Colon (tissue), 2 donors: ENCODE results near the gene CYSTM1.

ENCODE experiments used
- FAIRE-seq: peaks from 2 replicates; lab custom pipeline; 2012; peaks lifted over from hg19 to GRCh38; lab: Jason Lieb, UNC
- donor health status: control.
- donor health status: control.

Gene CYSTM1

DNA sequence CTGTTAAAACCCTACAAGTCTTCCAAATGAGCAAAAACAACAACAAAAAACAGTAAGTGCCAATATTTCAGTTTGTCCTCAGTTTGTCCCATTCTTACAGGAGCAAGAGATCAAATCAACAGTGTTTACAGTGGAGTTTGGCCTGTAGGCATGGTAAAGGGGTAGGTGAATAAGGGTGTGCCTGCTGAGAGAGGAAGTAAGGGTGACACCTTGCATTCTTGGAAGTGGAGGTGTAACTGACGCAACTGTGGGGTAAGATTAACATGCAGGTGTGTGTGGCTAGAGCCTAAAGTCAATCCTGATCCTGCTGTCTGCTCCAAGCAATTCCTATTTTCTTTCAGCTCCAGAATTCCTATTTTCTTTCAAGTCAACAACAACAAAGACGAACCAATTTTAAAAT lies 84.5 kb downstream of the CYSTM1 start:
- no peak for FAIRE-seq

DNA sequence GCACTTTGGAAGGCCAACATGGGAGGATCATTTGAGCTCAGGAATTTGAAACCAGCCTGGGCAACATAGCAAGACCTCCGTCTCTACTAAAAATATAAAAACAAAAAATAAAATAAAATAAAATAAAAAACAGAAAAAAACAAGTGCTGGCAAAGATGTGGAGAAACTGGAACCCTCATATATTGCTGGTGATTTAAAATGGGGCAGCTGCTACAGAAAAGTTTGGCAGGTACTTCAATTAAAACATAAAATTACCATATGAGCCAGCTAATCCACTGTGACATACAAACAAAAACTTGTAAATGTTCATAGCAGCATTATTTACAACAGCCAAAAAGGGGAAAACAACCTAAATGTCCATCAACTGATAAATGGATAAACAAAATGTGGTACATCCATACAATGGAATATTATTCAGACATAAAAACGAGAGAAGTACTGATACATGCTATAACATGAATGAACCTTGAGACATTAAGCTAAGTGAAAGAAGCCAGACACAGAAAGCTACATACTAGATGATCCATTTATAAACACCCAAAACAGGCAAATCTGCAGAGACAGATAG lies 85.2 kb downstream of the CYSTM1 start:
- no peak for FAIRE-seq

DNA sequence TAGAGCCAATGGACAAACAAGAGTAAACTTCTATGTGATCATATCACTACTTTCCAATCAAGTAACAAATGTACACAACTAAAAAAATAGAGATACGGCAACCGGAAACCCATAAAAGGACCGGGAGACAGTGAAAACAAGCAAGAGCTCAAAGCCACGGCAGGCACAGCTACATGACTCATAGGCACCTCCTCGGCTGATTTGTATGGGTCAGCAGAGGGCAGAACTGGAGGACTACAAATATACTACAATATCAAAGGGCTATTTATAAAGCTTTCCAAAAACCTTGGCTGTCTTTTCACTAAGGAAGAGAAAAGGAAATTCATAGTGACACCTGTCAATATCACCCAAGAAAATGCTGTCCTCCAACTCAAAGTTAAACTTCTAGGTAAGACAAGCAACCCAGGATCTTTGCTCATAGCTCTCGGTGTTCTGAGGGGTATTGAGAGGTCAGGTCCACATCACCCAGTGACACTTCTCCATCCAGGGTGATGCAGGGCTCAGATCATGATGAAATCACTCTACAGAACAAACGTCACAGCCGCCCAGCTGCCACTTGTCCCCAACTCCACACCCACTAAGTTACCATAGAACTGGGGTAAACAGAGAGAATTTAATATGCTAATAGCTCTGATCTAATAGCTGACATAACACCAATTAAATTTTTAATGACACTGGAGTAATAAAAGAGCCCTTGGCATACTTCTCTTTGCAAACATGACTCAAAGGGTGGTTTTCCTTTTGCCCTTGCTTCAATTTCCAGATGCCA lies 86.6 kb downstream of the CYSTM1 start:
- peak; percentile 14 for FAIRE-seq

DNA sequence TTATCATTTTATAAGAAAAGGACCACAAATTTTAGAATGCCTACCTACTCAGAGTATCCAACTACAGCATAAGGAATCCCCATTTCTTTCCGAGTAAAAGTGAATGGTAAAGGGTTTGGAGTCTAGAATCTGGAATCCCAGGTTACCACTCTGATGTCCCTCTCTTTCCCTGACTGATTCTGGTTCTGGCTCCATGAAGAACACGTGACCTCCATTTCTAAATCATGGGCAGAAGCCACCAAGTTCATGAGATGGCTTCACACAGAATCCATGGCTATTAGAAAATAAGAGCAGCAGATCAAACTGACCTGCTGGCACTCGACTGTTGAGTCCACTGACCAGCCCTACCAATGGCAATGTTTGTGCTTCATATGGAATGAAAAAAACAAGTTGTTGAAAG lies 87.2 kb downstream of the CYSTM1 start:
- FAIRE-seq, result no peak

DNA sequence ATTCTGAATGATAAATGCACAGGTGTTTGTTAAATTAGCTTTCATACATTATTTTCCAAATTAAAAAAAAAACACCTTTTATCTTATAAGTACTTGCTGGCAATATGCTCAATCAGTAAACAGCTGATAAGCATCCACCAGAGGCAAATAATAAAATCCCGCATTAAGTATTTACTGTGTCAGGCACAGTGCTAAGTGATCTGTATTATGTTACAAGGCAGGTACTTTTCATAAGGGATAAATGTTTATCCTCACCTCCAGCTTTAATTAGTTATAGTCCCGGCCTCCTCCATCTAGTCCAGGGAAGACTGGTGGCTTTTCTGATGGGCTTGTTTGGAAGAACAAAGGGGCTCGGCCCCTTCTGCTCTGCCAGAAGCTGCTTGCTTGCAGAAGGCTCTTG lies 87.9 kb downstream of the CYSTM1 start:
- FAIRE-seq, result no peak

DNA sequence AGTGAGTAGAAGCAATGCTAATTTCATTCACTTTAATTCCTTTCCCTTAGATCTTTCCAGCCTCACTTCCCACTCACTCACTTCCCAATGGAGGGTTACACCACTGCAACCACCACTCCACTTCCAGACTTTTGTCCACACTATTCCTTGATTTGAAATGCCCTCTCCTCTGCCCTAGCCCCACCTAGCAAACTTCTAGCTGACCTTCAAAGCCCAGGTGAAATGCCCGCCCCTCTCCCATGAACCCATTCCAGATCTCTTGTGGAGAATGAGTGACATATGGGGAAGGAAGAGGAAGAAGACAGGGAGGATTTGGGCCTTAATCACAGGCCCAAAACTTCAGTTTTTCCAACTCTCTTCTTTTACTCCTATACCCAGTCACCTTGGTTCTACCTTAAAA lies 90.9 kb downstream of the CYSTM1 start:
- FAIRE-seq, result no peak

DNA sequence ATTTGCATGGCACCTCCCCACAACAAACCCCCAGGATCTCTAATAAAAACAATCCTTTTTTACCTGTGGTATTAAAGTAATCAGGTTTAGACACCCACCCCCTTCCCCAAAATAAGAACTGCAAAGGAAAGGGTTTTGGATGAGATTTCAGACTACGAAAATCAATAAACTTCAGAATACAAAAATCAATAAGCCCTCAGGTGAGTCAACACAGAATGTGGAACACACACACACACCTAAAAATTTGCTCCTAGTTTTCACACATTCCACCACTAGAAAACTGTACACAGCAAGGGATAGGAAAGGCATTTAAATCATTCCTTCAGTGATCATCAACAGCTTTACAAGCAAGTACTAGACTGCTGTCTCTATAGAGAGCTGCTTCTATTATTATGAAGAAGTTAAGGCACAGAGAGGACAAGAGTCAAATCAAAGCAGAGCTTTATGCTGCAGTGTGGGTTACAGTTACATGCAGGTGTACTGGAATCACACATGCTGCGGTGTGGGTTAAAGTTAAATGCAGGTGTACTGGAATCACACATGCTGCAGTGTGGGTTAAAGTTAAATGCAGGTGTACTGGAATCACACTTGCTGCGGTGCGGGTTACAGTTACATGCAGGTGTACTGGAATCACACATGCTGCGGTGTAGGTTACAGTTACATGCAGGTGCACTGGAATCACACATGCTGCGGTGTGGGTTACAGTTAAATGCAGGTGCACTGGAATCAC lies 91.6 kb downstream of the CYSTM1 start:
- no peak for FAIRE-seq

DNA sequence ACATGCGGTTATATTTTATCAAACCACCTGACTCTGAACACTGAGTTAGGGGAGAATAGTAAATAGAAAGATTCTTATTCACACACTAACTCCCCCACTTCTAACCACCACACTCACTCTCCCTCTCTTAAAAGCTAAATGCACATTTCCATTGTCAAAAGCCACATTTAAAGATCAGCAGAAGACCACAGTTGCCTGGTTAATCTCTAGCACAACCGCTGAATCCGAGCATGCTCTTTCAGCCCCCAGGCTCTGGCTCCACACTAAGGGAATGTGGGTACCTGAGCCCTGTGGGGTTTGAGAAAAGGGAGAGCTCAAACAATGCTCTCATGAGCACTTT lies 92.2 kb downstream of the CYSTM1 start:
- no peak for FAIRE-seq

DNA sequence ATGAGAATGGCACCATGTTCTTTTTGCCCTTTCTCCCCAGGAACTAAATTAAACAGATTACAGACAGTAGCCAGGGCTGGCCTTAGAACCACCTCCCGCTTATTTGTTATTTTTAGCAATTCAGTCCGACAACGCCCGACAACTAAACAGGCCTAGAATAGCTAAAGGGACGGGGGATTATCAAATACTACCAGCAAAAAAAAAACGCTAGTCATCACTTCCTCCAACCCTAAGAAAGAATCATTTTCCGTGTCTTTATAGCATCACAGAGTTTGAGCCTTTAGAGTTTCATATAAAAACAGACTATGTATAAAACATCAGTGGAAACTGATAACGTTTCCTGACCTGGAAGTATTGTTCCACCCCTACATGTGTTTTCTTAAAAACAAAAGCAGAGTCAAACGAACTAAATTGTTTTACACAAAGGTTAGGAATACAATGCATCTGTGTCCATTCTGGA lies 92.6 kb downstream of the CYSTM1 start:
- no peak for FAIRE-seq

DNA sequence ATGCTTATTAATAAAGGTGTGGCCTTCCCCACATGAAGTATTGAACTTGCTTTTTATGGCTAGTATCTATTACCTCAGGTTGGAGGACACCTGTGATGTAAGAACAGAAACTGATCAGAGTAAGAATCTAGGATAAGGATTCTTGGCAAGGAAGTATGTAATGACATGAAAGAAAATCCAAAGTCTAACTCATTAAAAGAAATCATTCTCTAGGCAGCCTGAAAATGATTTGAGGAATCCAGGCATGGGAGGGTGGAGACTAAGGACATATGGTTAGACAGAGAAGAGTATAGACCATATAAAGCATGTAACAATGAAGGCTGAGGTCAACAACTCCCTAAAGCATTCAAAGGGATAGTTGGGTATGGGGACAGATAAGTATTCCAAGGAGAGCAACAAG lies 95.0 kb downstream of the CYSTM1 start:
- FAIRE-seq, result peak; percentile 68

DNA sequence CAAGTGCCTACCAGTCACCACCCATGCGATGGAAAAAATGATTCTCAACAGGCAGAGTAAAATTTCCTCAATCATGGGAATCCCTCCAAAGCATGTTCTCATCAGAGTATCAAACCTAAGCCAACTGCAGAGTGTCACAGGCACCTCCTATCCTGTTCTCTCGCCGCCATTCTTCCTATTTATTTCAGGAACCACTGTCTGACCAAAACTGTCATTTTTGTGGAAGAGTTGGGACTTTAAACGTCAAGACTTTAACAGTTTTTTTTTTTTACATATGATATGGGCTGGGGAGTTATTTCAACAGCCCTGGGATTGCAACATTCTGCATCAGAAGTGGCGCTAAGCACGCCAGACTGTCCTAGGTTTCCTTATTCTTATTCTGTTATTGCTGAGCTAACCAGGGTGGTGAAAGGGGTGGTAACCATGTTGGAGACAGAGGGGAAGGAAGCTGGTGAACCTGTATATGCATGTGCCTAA lies 98.5 kb downstream of the CYSTM1 start:
- FAIRE-seq, result no peak

DNA sequence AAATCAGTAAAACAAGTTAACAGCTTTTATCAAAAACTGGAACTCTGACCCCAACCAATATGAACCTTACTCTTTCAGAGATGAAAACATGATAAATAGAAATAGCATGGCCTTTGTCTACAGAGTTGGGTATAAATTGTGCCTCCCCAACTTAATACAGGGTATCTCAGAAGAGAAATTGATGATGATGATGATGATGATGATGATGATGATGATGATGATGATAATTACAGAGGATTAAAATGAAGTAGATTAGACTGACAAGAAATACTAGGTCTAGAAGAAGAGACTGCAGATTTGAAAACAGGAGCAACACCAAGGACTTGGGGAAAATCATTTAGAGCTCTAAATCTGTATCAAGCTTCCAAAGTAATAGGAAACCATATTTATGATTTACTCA lies 100.8 kb downstream of the CYSTM1 start:
- no peak for FAIRE-seq

DNA sequence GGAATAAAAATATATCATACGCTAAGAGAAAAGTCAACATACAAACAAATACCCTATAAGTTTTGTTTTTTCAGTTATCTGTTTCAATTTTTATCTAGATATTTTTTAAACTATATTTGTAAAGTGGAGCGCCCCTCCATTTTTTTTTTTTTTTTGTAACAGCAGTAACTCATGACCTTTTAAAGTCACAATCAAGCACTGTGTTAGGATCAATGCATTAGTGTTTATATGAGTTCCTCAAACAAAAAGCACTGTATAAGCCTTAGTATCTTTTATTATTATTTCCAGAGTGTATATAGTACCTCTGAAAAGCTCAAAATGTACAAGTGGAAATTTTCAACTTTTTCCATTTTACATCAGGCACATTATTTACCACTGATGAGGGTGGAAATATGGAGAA lies 107.3 kb downstream of the CYSTM1 start:
- FAIRE-seq, result no peak

DNA sequence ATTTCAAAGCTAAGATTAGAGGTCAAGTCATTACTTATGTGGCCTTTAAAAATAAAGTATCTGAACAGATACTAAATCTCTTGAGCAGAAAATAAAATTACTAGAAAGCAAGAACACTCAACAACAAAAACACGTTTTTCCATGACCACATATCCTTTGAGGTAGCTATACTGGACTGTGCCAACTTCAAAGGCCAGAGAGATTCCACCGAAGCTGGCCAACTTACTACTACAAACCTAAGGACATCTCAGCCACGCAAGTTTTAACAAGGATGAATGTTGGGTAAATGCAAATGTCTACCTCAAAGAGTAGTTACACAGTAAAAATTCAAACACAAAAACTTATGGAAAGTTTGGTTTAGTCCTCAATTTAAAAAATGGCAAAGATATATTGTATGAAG lies 109.0 kb downstream of the CYSTM1 start:
- no peak for FAIRE-seq

DNA sequence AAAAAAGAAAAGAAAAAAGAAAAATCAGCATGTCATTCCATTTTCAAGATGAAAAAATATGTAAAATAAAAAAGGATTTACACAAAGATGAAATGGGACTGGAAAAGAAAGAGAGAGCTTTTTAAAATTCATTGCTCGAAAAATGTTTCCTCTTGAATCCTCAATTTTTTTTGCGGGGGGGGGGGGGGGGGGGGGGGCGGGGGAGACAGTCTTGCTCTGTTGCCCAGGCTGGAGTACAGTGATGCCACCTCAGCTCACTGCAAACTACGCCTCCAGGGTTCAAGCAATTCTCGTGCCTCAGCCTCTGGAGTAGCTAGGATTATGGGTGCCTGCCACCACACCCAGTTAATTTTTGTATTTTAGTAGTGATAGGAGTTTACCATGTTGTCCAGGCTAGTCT lies 111.4 kb downstream of the CYSTM1 start:
- FAIRE-seq, result no peak

DNA sequence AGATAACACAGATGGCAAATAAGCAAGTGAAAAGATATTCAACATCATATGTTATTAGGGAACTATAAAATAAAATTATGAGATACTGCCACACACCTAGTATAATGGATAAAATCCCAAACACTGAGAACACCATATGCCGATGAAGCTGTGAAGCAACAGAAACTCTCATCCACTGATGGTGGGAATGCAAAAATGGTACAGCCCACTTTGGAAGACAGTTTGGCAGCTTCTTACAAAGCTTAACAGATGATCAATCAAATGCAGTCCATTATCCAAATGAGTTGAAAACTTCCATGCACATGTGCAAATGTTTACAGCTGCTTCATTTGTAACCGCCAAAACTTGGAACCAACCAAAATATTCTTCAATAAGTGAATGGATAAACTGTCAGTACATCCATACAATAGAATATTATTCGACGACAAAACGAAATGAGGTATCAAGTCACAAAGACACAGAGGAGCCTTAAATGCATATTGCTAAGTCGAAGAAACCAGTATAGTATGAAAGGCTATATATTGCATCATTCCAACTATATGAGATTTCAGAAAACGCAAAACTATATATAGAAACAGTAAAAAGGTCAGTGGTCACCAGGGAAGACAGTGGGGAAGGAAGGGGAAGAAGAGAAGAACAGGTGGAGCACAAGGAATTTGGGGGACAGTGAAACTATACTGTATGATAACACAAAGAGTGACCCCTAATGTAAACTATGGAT lies 113.0 kb downstream of the CYSTM1 start:
- no peak for FAIRE-seq

DNA sequence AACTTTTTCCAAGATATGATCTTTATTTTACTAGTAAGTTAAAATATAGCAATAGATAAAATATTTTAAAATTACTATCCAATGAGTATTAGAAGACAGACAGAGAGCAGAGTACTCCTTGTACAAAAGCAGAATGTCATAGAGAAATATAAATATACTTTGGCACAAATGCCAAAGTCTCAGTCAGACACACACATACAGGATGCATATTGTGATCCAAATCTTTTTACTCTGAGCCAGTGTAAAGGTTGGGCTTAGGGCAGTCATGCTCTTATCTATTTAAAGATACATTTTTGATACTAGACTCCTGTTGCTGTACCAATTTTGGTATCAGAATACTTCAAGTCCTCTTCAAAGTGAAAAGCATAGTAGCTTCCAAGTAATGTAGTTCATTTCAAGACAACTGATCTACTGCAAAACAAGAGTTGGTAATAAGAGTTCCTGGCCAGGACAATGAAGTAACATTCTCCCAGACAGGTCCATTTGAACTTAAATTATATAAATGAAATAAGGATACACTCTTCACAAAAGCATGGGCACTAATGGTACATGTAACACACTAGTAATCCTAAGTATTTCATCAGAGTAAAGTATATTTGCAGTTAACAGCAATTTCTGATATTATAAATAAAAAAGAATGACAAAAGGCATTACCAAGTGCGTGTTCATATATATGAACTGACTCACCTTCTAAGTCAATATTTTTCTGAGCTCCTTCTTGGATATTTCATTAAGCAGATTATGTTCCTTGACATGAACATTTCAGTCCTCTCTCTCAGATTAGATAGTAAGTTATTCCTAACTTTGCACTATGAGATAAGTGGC lies 117.4 kb downstream of the CYSTM1 start:
- FAIRE-seq, result no peak
